Measurements from ENCODE around the gene ADAM11. TPM values are rescaled to one million over a fixed set of nuclear protein-coding genes. Genes with fewer than 3 reads are reported as not detected.
A peak's percentile ranks its signal among the peaks of the same experiment; 100 is the strongest.

ADAM11 gene
- total RNA-seq, 1 donor from 2014 or later, result 7.3 TPM

DNA sequence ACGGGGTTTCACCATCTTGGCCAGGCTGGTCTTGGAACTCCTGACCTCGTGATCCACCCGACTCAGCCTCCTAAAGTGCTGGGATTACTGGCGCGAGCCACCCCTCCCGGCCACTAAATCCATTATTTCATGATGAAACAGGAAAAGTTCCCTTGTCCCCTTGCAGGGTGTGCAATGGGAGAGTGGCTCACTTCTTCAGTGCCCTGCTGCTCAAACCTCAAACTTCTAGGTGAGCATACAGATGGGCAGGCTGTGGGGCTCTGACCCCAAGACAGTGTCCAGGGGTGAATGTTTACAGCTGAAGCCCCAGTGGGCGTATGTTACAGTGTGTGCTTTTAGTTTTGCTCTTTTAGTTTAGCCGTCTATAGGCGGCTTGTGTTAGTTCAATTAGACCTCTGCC lies 36.6 kb downstream of the ADAM11 start:
- Histone ChIP-seq H3K27ac (replicated peaks) (peak overlapping the region; percentile 86), H3K9me3 (replicated peaks) (no peaks in the 10 kb centered on the region), H3K36me3 (peaks cover 4% of the 10 kb centered on the region), H3K4me1 (peaks cover 60% of the 10 kb centered on the region), H3K4me3 (peak overlapping the region; percentile 43), H3K27me3 (ENCODE audit: low read depth) (no peaks in the 10 kb centered on the region)
- no peak for DNase-seq
- intact Hi-C loops (cut with micrococcal nuclease), result no loop called here
- no peak for TF ChIP-seq CTCF (IDR thresholded peaks at IDR 0.05; ENCODE audit: borderline replicate concordance)

GRCh38 chr17:44795928-44796327 lies 37.1 kb downstream of the ADAM11 start:
- no peaks in the 10 kb centered on the region for H3K9me3 ChIP-seq (replicated peaks)
- peaks cover 60% of the 10 kb centered on the region for H3K4me1 ChIP-seq
- peak overlapping the region; percentile 43 for H3K4me3 ChIP-seq
- no peak for TF ChIP-seq CTCF (IDR thresholded peaks at IDR 0.05; ENCODE audit: borderline replicate concordance)
- H3K36me3 ChIP-seq, result peaks cover 4% of the 10 kb centered on the region
- DNase-seq, result no peak
- no peaks in the 10 kb centered on the region for H3K27me3 ChIP-seq (ENCODE audit: low read depth)
- peak overlapping the region; percentile 86 for H3K27ac ChIP-seq (replicated peaks)
- intact Hi-C loops (cut with micrococcal nuclease), result no loop called here

DNA sequence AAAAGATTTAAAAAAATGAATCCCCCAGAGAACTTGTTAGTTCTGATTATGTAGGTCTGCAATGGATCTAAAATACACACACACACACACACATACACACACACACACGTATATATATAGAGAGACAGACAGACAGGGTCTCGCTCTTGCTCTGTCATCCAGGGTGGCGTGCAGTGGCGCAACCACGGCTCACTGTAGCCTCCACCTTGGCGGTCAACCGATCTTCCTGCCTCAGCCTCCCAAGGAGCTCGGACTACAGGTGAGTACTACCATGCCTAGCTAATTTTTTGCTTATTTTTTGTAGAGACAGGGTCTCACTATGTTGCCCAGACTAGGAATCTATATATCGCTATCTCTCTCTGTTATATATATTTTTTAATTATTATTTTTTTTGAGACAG lies 37.9 kb downstream of the ADAM11 start:
- no peaks in the 10 kb centered on the region for H3K27me3 ChIP-seq (ENCODE audit: low read depth)
- no peak for TF ChIP-seq CTCF (IDR thresholded peaks at IDR 0.05; ENCODE audit: borderline replicate concordance)
- H3K4me1 ChIP-seq, result peaks cover 68% of the 10 kb centered on the region
- intact Hi-C loops (cut with micrococcal nuclease), result no loop called here
- H3K9me3 ChIP-seq (replicated peaks), result no peaks in the 10 kb centered on the region
- H3K4me3 ChIP-seq, result peak overlapping the region; percentile 43
- peak overlapping the region; percentile 86 for H3K27ac ChIP-seq (replicated peaks)
- no peak for DNase-seq
- peaks cover 6% of the 10 kb centered on the region for H3K36me3 ChIP-seq

GRCh38 chr17:44797802-44798201 lies 39.0 kb downstream of the ADAM11 start:
- Histone ChIP-seq H3K27ac (replicated peaks) (peak overlapping the region; percentile 86), H3K27me3 (ENCODE audit: low read depth) (no peaks in the 10 kb centered on the region), H3K9me3 (replicated peaks) (no peaks in the 10 kb centered on the region), H3K36me3 (peaks cover 7% of the 10 kb centered on the region), H3K4me1 (peaks cover 79% of the 10 kb centered on the region), H3K4me3 (peak overlapping the region; percentile 43)
- intact Hi-C loops (cut with micrococcal nuclease), result no loop called here
- DNase-seq, result no peak
- TF ChIP-seq CTCF (IDR thresholded peaks at IDR 0.05; ENCODE audit: borderline replicate concordance), result no peak

GRCh38 chr17:44798356-44798755 lies 39.6 kb downstream of the ADAM11 start:
- peaks cover 84% of the 10 kb centered on the region for H3K4me1 ChIP-seq
- H3K4me3 ChIP-seq, result peak overlapping the region; percentile 43
- TF ChIP-seq CTCF (IDR thresholded peaks at IDR 0.05; ENCODE audit: borderline replicate concordance), result no peak
- no peaks in the 10 kb centered on the region for H3K9me3 ChIP-seq (replicated peaks)
- H3K27me3 ChIP-seq (ENCODE audit: low read depth), result no peaks in the 10 kb centered on the region
- intact Hi-C loops (cut with micrococcal nuclease), result no loop called here
- H3K27ac ChIP-seq (replicated peaks), result peak overlapping the region; percentile 86
- no peak for DNase-seq
- peaks cover 7% of the 10 kb centered on the region for H3K36me3 ChIP-seq

DNA sequence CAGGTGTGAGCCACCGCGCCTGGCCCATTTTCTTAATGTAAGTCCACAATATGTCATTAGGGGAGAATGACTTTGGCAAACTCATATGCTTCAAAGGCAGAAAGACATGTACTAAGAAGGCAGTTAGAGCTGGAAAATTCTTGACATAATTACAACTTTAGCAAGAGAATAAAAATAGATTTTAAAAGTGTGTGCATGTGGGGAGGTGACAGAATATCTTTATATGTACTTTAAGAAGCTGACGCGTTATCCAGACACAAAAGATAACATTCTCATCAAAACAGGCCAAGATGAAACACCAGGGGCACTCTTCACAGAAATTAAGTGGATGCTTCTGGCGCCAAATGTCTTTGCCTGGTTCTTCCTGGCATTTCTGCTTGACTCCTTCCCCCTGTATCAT lies 43.1 kb downstream of the ADAM11 start:
- peak overlapping the region; percentile 86 for H3K27ac ChIP-seq (replicated peaks)
- H3K27me3 ChIP-seq (ENCODE audit: low read depth), result no peaks in the 10 kb centered on the region
- H3K36me3 ChIP-seq, result peaks cover 29% of the 10 kb centered on the region
- H3K4me1 ChIP-seq, result peaks cover 65% of the 10 kb centered on the region
- H3K9me3 ChIP-seq (replicated peaks), result no peaks in the 10 kb centered on the region
- intact Hi-C loops (cut with micrococcal nuclease), result no loop called here
- H3K4me3 ChIP-seq, result no peak overlapping the region
- TF ChIP-seq CTCF (IDR thresholded peaks at IDR 0.05; ENCODE audit: borderline replicate concordance), result no peak
- no peak for DNase-seq
